MM.1S (cell line): ENCODE measurements around the gene KXD1.

ENCODE experiments used
- DNase-seq: peaks from one replicate; pipeline ENCODE4 v3.0.0-alpha.2; 2015
- H2AFZ ChIP-seq: fragments of 300-600 bp; sonication (generic); 2 replicates; pipeline ENCODE4 v1.6.0; 2016; ENCODE audit warnings: antibody characterized with exemption, low read length
- H3F3A ChIP-seq: fragments of 300-600 bp; sonication (generic); 2 replicates; pipeline ENCODE4 v1.6.1; 2016; ENCODE audit warnings: mild to moderate bottlenecking, antibody characterized with exemption, low read length, moderate library complexity, mixed read lengths; ENCODE audit not compliant: insufficient read depth
- H3K27ac ChIP-seq: fragments of 300-600 bp; sonication (generic); 2 replicates; pipeline ENCODE4 v1.5.1; 2016; ENCODE audit warnings: mild to moderate bottlenecking, low read length
- H3K27me3 ChIP-seq: fragments of 300-600 bp; sonication (generic); replicated peaks from 2 replicates; pipeline ENCODE4 v1.6.0; 2016; ENCODE audit warnings: low read length; ENCODE audit not compliant: insufficient read depth
- H3K36me3 ChIP-seq: fragments of 300-600 bp; sonication (generic); replicated peaks from 2 replicates; pipeline ENCODE4 v1.6.1; 2016; ENCODE audit warnings: mild to moderate bottlenecking, low read length, mixed read lengths; ENCODE audit not compliant: insufficient read depth
- H3K4me1 ChIP-seq: fragments of 300-600 bp; sonication (generic); 2 replicates; pipeline ENCODE4 v1.6.1; 2016; ENCODE audit warnings: low read length, mixed read lengths
- H3K4me2 ChIP-seq: fragments of 300-600 bp; sonication (generic); 2 replicates; pipeline ENCODE4 v1.6.0; 2016; ENCODE audit warnings: low read depth, low read length
- H3K4me3 ChIP-seq: fragments of 300-600 bp; sonication (generic); 2 replicates; pipeline ENCODE4 v1.5.1; 2016; ENCODE audit warnings: low read length, mixed read lengths
- H3K79me2 ChIP-seq: fragments of 300-600 bp; sonication (generic); 2 replicates; pipeline ENCODE4 v1.6.1; 2016; ENCODE audit warnings: mixed run types, low read length, mixed read lengths
- H3K9ac ChIP-seq: fragments of 300-600 bp; sonication (generic); 2 replicates; pipeline ENCODE4 v1.6.1; 2016; ENCODE audit warnings: low read length, mixed read lengths
- H3K9me2 ChIP-seq: fragments of 300-600 bp; sonication (generic); replicated peaks from 2 replicates; pipeline ENCODE4 v1.6.1; 2016; ENCODE audit warnings: mild to moderate bottlenecking, low read length, mixed read lengths; ENCODE audit not compliant: insufficient read depth
- H3K9me3 ChIP-seq: fragments of 300-600 bp; sonication (generic); replicated peaks from 2 replicates; pipeline ENCODE4 v1.6.1; 2016; ENCODE audit warnings: mild to moderate bottlenecking, low read length, mixed read lengths; ENCODE audit not compliant: insufficient read depth
- H4K20me1 ChIP-seq: fragments of 300-600 bp; sonication (generic); 2 replicates; pipeline ENCODE4 v1.6.1; 2016; ENCODE audit warnings: mild to moderate bottlenecking, low read length, moderate library complexity, mixed read lengths; ENCODE audit not compliant: insufficient read depth
- CTCF ChIP-seq: fragments of 300-600 bp; sonication (generic); IDR thresholded peaks from 2 replicates; pipeline ENCODE4 v1.5.1; 2016; ENCODE audit warnings: antibody characterized with exemption, low read length, mixed read lengths
- EZH2 ChIP-seq: fragments of 300-600 bp; sonication (generic); optimal IDR thresholded peaks from 2 replicates; pipeline ENCODE3; 2017; ENCODE audit warnings: low read depth, mild to moderate bottlenecking, antibody characterized with exemption, low read length, mixed read lengths
- EZH2phosphoT487 ChIP-seq: fragments of 300-600 bp; sonication (generic); IDR thresholded peaks from 2 replicates; pipeline ENCODE4 v1.6.1; 2018; ENCODE audit warnings: antibody characterized with exemption, low read length

The KXD1 gene

DNA sequence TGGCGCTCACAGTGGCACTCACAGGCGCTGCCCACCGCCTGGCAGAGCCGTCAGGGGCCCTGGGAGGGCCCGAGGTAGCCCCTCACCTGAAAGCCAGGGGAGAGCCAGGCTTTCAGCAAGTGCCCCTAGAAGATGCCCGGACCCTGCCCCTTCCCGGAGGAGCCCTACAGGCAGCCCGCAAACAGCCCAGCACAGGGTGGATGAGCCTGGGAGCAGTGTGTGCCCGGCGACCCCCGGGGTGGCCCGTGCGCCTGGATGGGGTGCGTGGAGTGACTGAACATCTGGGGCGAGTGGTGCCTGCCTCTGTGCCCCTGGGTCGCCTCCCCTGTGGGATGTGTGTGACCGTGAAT is 47.5 kb downstream of the KXD1 start:
- Histone ChIP-seq H4K20me1 (no peaks in the 10 kb centered on the region), H3K9me3 (no peaks in the 10 kb centered on the region), H3K27ac (no peak overlapping the region), H3F3A (no peaks in the 10 kb centered on the region), H3K4me3 (no peak overlapping the region), H2AFZ (no peak overlapping the region), H3K9ac (no peak overlapping the region), H3K36me3 (no peaks in the 10 kb centered on the region), H3K79me2 (no peaks in the 10 kb centered on the region), H3K4me1 (no peaks in the 10 kb centered on the region), H3K9me2 (no peaks in the 10 kb centered on the region), H3K4me2 (no peak overlapping the region), H3K27me3 (peaks cover 85% of the 10 kb centered on the region)
- TF ChIP-seq EZH2: no peak
- no peak for TF ChIP-seq EZH2phosphoT487
- TF ChIP-seq CTCF: no peak
- DNase-seq: no peak

DNA sequence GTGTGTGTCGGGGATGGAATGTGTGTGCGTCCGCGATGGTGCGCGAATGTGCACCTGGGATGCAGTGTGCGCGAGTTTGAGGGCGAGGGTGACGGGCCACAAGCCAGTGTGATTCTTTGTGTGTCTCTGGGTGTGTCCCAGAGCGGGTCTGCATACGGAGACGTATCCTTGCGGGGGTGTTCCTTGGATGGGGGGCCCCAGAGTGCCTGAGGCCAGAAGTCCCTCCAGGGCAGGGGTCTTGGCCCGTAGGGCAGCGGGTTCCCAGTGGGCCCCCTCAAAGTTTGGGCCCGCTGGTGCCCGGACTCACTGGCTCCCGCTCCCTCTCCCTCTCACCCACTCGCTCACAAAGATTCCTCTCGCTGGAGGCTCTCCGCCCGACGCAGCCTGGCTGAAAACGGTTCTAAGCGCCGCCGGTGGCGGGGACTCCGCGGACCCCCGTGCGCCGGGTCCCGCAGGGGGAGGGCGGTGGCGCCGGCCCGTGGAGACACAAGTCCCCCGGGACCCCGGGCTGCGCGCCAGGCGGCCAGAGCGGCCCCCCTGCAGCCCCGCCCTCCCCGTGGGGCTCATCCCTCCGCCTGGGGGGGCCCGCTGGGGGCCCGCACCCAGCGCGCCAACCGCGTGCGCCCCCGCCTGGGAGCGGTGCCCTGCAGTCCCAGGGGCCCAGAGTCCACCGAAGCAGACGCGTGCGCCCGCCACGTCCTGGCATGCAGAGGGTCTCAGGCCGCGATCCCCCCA is 48.0 kb downstream of the KXD1 start:
- Histone ChIP-seq H2AFZ (no peak overlapping the region), H3K9ac (no peak overlapping the region), H3K4me3 (no peak overlapping the region), H3K4me1 (no peaks in the 10 kb centered on the region), H3K4me2 (no peak overlapping the region), H3F3A (no peaks in the 10 kb centered on the region), H3K36me3 (no peaks in the 10 kb centered on the region), H3K27me3 (peaks cover 87% of the 10 kb centered on the region), H4K20me1 (no peaks in the 10 kb centered on the region), H3K27ac (no peak overlapping the region), H3K9me3 (no peaks in the 10 kb centered on the region), H3K9me2 (no peaks in the 10 kb centered on the region), H3K79me2 (no peaks in the 10 kb centered on the region)
- TF ChIP-seq CTCF: no peak
- no peak for TF ChIP-seq EZH2phosphoT487
- TF ChIP-seq EZH2: no peak
- no peak for DNase-seq

GRCh38 chr19:18606281-18607225 is 48.9 kb downstream of the KXD1 start, which contains the start of gene CRLF1:
Gene CRLF1 (minus strand): TSS chr19:18606799. CDS start chr19:18606656, 143 bp downstream.
- no peak for DNase-seq
- Histone ChIP-seq H4K20me1 (no peaks in the 10 kb centered on the region), H3K27me3 (peaks cover 88% of the 10 kb centered on the region), H3K79me2 (no peaks in the 10 kb centered on the region), H3K27ac (no peak within 1 kb of the TSS), H2AFZ (no peak within 1 kb of the TSS), H3K36me3 (no peaks in the 10 kb centered on the region), H3K4me1 (no peaks in the 10 kb centered on the region), H3K9me2 (no peaks in the 10 kb centered on the region), H3K9ac (no peak within 1 kb of the TSS), H3K4me3 (no peak within 1 kb of the TSS), H3F3A (no peaks in the 10 kb centered on the region), H3K9me3 (no peaks in the 10 kb centered on the region), H3K4me2 (no peak within 1 kb of the TSS)
- TF ChIP-seq CTCF (no peak), EZH2 (no peak), EZH2phosphoT487 (no peak)
